Thoracic aorta (tissue), 2 donors: ENCODE results near the gene GRIP2. TPM values are rescaled to one million over a fixed set of nuclear protein-coding genes. Genes with fewer than 3 reads are reported as not detected.

Source experiments
- ATAC-seq: fragments of 150-250 bp; one replicate; pipeline ENCODE4 v1.8.0; 2017; ENCODE audit warnings: low read depth; ENCODE audit not compliant: insufficient number of reproducible peaks, low FRiP score
- DNase-seq: peaks from one replicate; pipeline ENCODE4 v3.0.0-alpha.2; 2020; ENCODE audit warnings: low spot score
- H3K27ac ChIP-seq, 2 donors: fragments of 200-600 bp; sonication (generic); 1 replicate in 1 of 2; 2 replicates in 1 of 2; pipeline ENCODE4 v1.5.1; 2016; ENCODE audit warnings: mild to moderate bottlenecking in 2 of 2, moderate library complexity in 2 of 2
- H3K27me3 ChIP-seq: fragments of 200-600 bp; sonication (generic); replicated peaks from 2 replicates; pipeline ENCODE4 v1.6.0; 2016; ENCODE audit warnings: mild to moderate bottlenecking; ENCODE audit not compliant: insufficient read depth
- H3K36me3 ChIP-seq: fragments of 200-600 bp; sonication (generic); one replicate; pipeline ENCODE4 v1.5.1; 2016
- H3K4me1 ChIP-seq, 2 donors: fragments of 200-600 bp; sonication (generic); 1 replicate in 1 of 2; 2 replicates in 1 of 2; pipeline versions ENCODE4 v1.5.1 to v1.6.0; 2016; ENCODE audit warnings: low read depth in 2 of 2, mild to moderate bottlenecking in 1 of 2; ENCODE audit not compliant: control insufficient read depth in 1 of 2
- H3K4me3 ChIP-seq: fragments of 200-600 bp; sonication (generic); 2 replicates; pipeline ENCODE4 v1.5.1; 2016; ENCODE audit warnings: mild to moderate bottlenecking
- H3K9me3 ChIP-seq: fragments of 200-600 bp; sonication (generic); 2 replicates; pipeline ENCODE4 v1.5.1; 2016
- total RNA-seq, 2 donors: library from RNA; depleted of rRNA; stranded (reverse); fragments of >200 nt; gene quantifications; one replicate each; pipeline versions ENCODE4 v1.1.0 to v1.2.3, GENCODE V29; 2016
- TF ChIP-seq, protein P1 (sequence below): fragments of 200-600 bp; sonication (generic); IDR thresholded peaks from one replicate; pipeline ENCODE4 v1.5.1; 2019; ENCODE audit warnings: antibody characterized with exemption

GRIP2 gene
- total RNA-seq, 2 donors from 2014 or later: 1.5 to 4.2 TPM

DNA sequence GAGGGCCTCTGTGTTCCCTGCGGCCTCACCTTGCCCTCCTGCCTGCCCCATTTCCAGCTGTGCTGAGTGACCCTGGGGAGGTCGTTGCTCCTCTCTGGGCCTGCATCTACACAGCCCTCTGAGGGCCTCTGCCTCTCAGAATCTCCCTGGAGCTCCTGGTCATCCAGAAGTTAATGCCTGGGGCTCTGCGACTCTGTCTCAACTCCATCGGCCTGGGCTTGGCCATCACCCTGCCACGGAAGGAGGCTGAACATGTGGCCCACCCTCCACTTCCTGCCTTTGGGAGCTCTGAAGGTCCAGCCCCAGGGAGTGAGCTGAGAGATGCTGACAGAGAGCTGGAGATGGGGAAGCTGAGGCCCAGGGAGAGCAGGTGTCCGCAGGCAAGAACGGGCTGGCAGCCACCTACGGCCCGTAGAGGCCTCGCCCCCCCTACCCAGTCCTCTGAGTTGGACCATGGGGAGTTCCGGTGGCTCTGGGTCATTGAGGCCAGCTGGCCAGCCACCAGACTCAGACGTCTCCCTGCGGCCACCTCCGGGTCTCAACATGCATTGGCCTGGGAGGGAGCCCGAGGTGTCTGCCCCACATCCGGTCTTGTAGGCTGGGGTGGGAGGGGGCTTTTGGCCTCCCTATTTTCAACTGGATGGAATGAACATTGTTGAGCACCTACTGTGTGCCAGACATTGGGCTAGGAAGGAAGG is 34.2 kb downstream of the GRIP2 start:
- no peak for DNase-seq
- TF ChIP-seq, protein P1, sequence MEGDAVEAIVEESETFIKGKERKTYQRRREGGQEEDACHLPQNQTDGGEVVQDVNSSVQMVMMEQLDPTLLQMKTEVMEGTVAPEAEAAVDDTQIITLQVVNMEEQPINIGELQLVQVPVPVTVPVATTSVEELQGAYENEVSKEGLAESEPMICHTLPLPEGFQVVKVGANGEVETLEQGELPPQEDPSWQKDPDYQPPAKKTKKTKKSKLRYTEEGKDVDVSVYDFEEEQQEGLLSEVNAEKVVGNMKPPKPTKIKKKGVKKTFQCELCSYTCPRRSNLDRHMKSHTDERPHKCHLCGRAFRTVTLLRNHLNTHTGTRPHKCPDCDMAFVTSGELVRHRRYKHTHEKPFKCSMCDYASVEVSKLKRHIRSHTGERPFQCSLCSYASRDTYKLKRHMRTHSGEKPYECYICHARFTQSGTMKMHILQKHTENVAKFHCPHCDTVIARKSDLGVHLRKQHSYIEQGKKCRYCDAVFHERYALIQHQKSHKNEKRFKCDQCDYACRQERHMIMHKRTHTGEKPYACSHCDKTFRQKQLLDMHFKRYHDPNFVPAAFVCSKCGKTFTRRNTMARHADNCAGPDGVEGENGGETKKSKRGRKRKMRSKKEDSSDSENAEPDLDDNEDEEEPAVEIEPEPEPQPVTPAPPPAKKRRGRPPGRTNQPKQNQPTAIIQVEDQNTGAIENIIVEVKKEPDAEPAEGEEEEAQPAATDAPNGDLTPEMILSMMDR: no peak
- Histone ChIP-seq H3K27ac (no peak overlapping the region), H3K36me3 (no peaks in the 10 kb centered on the region), H3K9me3 (peaks cover 11% of the 10 kb centered on the region), H3K27me3 (no peaks in the 10 kb centered on the region), H3K4me1 (no peaks in the 10 kb centered on the region), H3K4me3 (no peak overlapping the region)
- ATAC-seq: no peak

DNA sequence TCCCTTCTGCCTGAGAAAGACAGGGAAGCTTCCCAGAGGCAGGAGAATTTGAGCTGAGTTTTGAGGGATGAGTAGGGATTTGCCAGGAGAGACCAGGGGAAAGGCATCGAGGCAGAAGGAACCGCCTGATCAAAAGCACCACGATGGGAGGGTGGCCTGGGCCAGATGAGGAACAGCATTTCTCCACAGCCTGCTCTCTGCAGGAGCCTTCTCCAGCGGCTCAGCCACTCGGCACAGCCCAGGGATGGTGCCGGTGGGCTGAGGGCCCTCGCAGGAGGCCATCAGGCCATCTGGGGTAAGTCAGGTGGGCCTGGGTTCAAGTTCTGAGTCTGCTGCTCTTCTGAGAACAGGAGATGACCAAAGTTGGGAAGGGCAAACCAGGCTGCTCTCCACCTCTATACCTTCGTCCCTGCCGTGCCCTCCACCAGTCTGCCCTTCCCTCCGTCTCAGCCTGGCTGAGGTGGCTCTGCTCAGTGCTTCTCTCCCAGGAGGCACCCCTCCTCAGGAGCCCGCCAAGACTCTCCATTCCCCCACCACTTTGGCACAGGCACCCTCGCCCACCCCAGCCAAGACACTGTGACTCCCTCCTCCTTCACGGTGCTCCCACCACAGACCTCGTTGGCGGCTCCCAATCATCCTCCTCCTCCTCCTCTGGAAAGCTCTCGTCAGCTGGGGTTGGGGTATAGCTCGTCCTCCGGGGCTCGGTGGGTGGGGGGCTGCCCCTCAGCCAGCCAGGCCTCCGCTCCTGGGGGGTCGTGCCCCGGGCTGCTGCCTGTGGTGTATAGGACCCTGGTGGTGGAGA is 34.9 kb downstream of the GRIP2 start:
- DNase-seq: no peak

DNA sequence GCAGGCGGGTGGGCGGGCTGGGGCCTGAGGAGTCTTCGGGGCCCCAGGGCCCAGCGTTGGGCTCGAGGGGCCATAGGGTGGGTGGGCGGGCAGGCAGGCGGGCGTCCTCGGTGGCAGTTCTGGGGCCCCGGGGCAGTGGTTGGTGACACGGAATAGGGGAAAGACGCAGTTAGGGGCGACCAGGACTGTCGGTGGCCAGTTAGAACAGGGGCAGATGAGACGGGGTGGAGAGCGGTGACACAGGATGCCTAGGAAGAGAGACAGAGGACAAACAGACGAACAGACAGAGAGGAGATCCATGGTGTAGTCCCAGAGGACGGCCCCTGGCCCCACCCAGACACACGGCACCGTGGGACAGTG is 36.5 kb downstream of the GRIP2 start:
- no peak for DNase-seq

More for the DNA sequence above, 34.9 kb downstream of the GRIP2 start:
- Histone ChIP-seq H3K4me1 (no peaks in the 10 kb centered on the region), H3K36me3 (no peaks in the 10 kb centered on the region), H3K27ac (no peak overlapping the region), H3K27me3 (no peaks in the 10 kb centered on the region), H3K4me3 (no peak overlapping the region), H3K9me3 (peaks cover 11% of the 10 kb centered on the region)
- ATAC-seq: no peak
- TF ChIP-seq, protein P1: no peak

DNA sequence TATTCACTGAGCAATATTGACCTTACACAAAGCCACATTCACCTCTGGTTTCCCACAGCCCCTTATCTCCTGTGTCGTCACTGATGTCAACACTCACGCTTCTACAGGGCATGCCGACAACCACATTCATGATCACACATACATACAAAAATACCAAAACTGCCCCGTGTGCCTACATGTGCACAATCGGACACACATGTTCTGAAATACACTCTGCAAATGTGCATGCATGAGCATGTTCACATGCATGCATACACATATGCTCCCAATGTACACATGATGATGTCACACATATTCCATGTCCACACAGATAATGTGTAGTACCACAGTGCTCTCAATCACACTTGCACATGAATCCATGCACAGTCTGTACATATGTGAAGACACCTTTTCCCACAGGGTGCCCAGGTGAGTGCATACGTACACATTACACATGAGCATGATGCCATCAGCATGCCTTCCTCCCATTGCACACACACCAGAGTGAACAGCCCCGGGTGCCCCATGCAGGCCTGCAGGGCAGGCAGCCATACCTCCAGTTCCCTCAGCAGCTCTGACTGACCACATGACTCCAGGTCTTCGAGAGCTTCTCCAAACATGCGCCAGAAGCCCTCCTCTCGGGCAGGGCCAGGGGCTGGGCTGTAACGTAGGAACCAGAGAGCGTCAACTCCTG is 37.0 kb downstream of the GRIP2 start:
- TF ChIP-seq, protein P1: no peak
- ATAC-seq (no peak), DNase-seq (no peak)
- H3K9me3 ChIP-seq: peaks cover 11% of the 10 kb centered on the region
- no peaks in the 10 kb centered on the region for H3K36me3 ChIP-seq
- no peaks in the 10 kb centered on the region for H3K27me3 ChIP-seq
- no peak overlapping the region for H3K4me3 ChIP-seq
- H3K27ac ChIP-seq: no peak overlapping the region
- no peaks in the 10 kb centered on the region for H3K4me1 ChIP-seq

More for the DNA sequence above, 36.5 kb downstream of the GRIP2 start:
- TF ChIP-seq, protein P1: no peak
- Histone ChIP-seq H3K4me3 (no peak overlapping the region), H3K36me3 (no peaks in the 10 kb centered on the region), H3K27ac (no peak overlapping the region), H3K9me3 (peaks cover 11% of the 10 kb centered on the region), H3K4me1 (no peaks in the 10 kb centered on the region), H3K27me3 (no peaks in the 10 kb centered on the region)
- ATAC-seq: no peak

DNA sequence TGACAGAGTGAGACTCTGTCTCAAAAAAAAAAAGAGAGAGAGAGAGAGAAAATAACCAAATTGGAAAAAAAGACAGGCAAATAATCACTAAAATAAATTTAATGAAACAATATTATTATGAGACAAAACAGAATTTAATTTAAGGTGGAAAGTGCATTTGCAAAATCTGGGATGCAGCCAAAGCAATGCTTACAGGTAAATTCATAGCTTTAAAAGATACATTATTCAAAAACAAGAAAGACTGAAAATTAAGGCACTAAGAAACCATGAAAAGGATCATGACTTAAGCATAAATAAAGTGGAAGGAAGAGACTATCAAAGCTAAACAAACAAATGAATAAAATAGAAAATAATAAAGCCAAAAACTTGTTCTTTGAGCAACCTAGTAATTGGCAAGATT is 37.7 kb downstream of the GRIP2 start:
- Histone ChIP-seq H3K36me3 (no peaks in the 10 kb centered on the region), H3K27me3 (no peaks in the 10 kb centered on the region), H3K9me3 (peaks cover 11% of the 10 kb centered on the region), H3K4me3 (no peak overlapping the region), H3K4me1 (no peaks in the 10 kb centered on the region), H3K27ac (no peak overlapping the region)
- DNase-seq (no peak), ATAC-seq (no peak)
- TF ChIP-seq, protein P1: no peak
